H7 (cell line): Measurements from ENCODE around the gene ZNF880. TPM values are rescaled to one million over a fixed set of nuclear protein-coding genes. Genes with fewer than 3 reads are reported as not detected.
"Not testable (repeated sequence)": the region's sequence is repeated elsewhere in the genome, so short reads cannot be mapped to it uniquely, and the experiment has no call there.

Source experiments
- DNase-seq: peaks from one replicate; pipeline ENCODE4 v3.0.0; 2012
- H3K27me3 ChIP-seq: 2 replicates; pipeline ENCODE4 v1.6.0; 2011; ENCODE audit warnings: mild to moderate bottlenecking, low read length; ENCODE audit not compliant: control insufficient read depth, insufficient read depth
- H3K36me3 ChIP-seq: replicated peaks from 2 replicates; pipeline ENCODE4 v1.5.1; 2011; ENCODE audit warnings: low read length; ENCODE audit not compliant: control insufficient read depth, insufficient read depth
- H3K4me3 ChIP-seq: 2 replicates; pipeline ENCODE4 v1.5.1; 2011; ENCODE audit warnings: low read depth, mild to moderate bottlenecking, control low read depth, low read length, moderate library complexity; ENCODE audit not compliant: insufficient read depth
- total RNA-seq: library from RNA; depleted of rRNA; stranded (reverse); fragments of >200 nt; shearing (Covaris generic); gene quantifications from 2 replicates; pipeline ENCODE4 v1.2.3, GENCODE V29; 2014; rRNA removed

ZNF880 gene
- 0.66 and 4.0 TPM in 2 replicates for total RNA-seq

GRCh38 chr19:52369559-52370340 lies at the start of gene ZNF880:
Gene ZNF880, plus strand, starts transcription at chr19:52369923. Its CDS starts 43 bp downstream, at chr19:52369966.
- peaks cover 3% of the 10 kb centered on the region for H3K36me3 ChIP-seq
- no peaks in the 10 kb centered on the region for H3K27me3 ChIP-seq
- peak within 1 kb of the TSS; percentile 10; the same call in 1 of the 2 replicates for H3K4me3 ChIP-seq
- DNase-seq = no peak

DNA sequence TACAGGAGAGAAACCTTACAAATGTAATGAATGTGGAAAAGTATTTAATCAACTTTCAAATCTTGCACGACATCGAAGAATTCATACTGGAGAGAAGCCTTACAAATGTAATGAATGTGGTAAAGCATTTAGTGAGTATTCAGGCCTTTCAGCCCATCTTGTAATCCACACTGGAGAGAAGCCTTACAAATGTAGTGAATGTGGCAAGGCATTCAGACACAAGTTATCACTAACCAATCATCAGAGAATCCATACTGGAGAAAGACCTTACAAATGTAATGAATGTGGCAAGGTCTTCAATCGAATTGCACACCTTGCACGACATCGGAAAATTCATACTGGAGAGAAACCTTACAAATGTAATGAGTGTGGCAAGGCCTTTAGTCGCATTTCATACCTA lies 47.3 kb upstream of the ZNF880 start:
- Histone ChIP-seq H3K4me3 (no peak overlapping the region), H3K36me3 (peaks cover 15% of the 10 kb centered on the region), H3K27me3 (no peaks in the 10 kb centered on the region)
- DNase-seq = no peak

- DNase-seq = no peak
- H3K27me3 ChIP-seq = no peaks in the 10 kb centered on the region
- no peaks in the 10 kb centered on the region for H3K36me3 ChIP-seq
- no peak overlapping the region for H3K4me3 ChIP-seq
These were observed 38.0 kb upstream of the ZNF880 start for GRCh38 chr19:52331757-52332156.

GRCh38 chr19:52335768-52336116 lies 34.0 kb upstream of the ZNF880 start:
- Histone ChIP-seq H3K27me3 (no peaks in the 10 kb centered on the region), H3K36me3 (no peaks in the 10 kb centered on the region), H3K4me3 (peak overlapping the region; percentile 88)
- no peak for DNase-seq

GRCh38 chr19:52336117-52336790 lies 33.5 kb upstream of the ZNF880 start, which contains the start of gene ZNF610:
Gene ZNF610, plus strand, starts transcription at chr19:52336243. Its CDS starts 12,930 bp downstream, at chr19:52349173.
- peak; percentile 88 for DNase-seq
- H3K4me3 ChIP-seq = peak within 1 kb of the TSS; percentile 88
- H3K27me3 ChIP-seq = no peaks in the 10 kb centered on the region
- H3K36me3 ChIP-seq = no peaks in the 10 kb centered on the region

DNA sequence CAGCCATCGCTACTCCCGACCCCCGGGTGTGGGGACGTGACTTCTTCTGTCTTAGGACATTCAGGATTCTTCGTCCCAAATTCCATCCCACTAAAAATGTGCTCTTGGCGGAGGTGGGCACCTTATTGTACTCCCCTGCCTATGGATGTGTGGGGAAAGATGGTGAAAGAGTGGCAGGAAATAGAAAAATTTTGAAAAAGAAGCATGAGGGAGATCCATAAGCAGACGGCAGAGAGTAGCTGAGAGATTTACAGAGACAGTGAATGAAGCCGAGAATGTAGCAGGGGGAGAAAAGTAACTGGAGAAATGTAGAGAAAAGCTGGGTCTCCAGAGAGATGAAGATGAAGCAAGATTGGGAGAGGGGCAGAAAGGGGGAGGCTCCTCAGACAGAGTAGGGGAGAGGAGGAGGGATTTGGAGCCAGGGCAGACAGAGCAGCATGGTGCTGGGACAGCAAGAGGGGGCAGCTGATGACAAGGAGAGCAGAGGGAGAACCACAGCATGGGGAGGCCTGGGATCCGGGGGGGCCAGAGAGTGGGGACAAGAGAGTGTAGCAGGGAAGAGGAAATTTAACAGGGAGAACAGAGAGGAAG lies 32.8 kb upstream of the ZNF880 start:
- H3K4me3 ChIP-seq = peak overlapping the region; percentile 88
- no peaks in the 10 kb centered on the region for H3K27me3 ChIP-seq
- H3K36me3 ChIP-seq = no peaks in the 10 kb centered on the region
- DNase-seq = no peak

GRCh38 chr19:52339022-52339421 lies 30.7 kb upstream of the ZNF880 start:
- not testable (repeated sequence) for H3K27me3 ChIP-seq, H3K4me3 ChIP-seq, DNase-seq, H3K36me3 ChIP-seq

- no peaks in the 10 kb centered on the region; the same call in 1 of the 2 replicates for H3K36me3 ChIP-seq
- DNase-seq = peak; percentile 81
- no peak overlapping the region for H3K4me3 ChIP-seq
- H3K27me3 ChIP-seq = no peaks in the 10 kb centered on the region
These were observed 26.2 kb upstream of the ZNF880 start for GRCh38 chr19:52343548-52343947.

- H3K4me3 ChIP-seq = no peak overlapping the region
- no peaks in the 10 kb centered on the region for H3K27me3 ChIP-seq
- DNase-seq = no peak
- H3K36me3 ChIP-seq = no peaks in the 10 kb centered on the region; the same call in none of the 2 replicates
These were observed 24.6 kb upstream of the ZNF880 start for GRCh38 chr19:52345162-52345561.

DNA sequence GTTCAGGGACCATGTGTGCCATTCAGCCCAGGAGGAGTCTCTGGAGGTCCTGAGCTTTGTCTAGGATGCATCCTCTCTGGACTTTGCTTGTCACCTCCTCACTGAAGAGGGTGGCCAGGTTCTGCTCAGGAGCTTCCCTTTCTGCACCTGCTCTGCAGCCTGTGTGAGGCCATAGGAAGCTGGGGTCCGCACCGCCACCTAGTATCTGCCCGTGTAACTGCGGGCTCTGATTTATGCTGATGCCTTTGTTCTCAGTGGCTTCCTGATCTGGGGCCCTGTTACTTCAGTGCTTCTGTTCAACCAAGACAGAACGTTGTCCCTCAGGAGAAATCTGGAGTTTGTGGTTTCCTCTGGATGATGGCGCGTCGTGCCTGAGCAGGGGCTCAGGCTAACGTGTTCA lies 18.2 kb upstream of the ZNF880 start:
- DNase-seq = peak; percentile 58
- peaks cover 4% of the 10 kb centered on the region for H3K36me3 ChIP-seq
- no peak overlapping the region for H3K4me3 ChIP-seq
- H3K27me3 ChIP-seq = no peaks in the 10 kb centered on the region

GRCh38 chr19:52366414-52366824 lies 3.3 kb upstream of the ZNF880 start:
- no peak for DNase-seq
- Histone ChIP-seq H3K4me3 (no peak overlapping the region), H3K36me3 (peaks cover 3% of the 10 kb centered on the region), H3K27me3 (no peaks in the 10 kb centered on the region)

GRCh38 chr19:52370341-52370710 lies 603 bp downstream of the ZNF880 start:
- peaks cover 3% of the 10 kb centered on the region for H3K36me3 ChIP-seq

GRCh38 chr19:52391135-52391534 lies 21.4 kb downstream of the ZNF880 start:
- DNase-seq = no peak
- Histone ChIP-seq H3K4me3 (no peak overlapping the region), H3K27me3 (no peaks in the 10 kb centered on the region), H3K36me3 (no peaks in the 10 kb centered on the region)

More at GRCh38 chr19:52370341-52370710, 603 bp downstream of the ZNF880 start:
- no peak for DNase-seq
- no peaks in the 10 kb centered on the region for H3K27me3 ChIP-seq
- H3K4me3 ChIP-seq = no peak overlapping the region

DNA sequence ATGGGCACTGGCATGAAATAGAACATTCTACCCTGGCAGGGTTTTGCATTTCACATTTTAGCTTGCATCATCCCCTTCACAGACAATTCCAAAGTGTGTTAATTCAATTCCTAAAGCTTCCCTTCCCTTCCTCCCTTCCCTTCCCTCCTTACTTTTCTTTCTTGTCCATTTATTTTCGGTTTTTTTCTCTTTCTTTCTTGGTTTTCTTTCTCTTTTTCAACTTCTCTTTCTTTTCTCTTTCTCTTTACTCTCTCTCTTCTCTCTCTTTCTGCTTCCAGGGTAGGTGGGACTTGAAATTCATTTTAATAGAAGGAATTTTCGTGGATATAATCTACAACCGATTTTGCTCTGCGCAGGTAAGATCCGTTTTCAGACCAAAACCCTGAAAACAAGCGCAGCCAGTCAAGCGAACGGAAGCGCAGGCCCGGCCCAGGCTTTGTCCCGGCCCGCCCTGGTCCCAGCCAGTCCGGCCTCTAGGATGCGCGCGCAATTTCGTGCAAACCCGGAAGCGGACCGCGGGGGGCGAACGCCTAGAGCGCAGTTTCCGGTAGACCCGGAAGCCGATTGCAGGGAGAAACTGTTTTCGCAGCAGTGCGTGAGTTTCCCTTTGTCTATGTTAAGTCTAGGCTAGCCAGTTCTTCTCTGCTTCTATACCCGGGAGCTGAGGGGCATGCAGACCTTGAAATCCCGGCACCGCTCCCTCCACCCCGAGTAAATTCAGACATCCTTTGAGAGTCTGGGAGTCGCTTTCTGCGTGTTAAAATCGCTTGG lies 27.8 kb downstream of the ZNF880 start, which contains the start of gene ZNF528:
ZNF528 (plus strand) TSS at position 540 of the 771 bp plus-strand sequence. CDS start 4,165 bp downstream, outside the sequence.
- peak within 1 kb of the TSS; percentile 2; the same call in 1 of the 2 replicates for H3K4me3 ChIP-seq

More for the DNA sequence above, 27.8 kb downstream of the ZNF880 start, which contains the start of gene ZNF528:
- DNase-seq = peak; percentile 14
- no peaks in the 10 kb centered on the region for H3K27me3 ChIP-seq
- H3K36me3 ChIP-seq = no peaks in the 10 kb centered on the region
